Trophoblast cell (in vitro differentiated cells and primary cell): ENCODE results near the gene SPRR2G.
"Not testable (repeated sequence)": the region's sequence is repeated elsewhere in the genome, so short reads cannot be mapped to it uniquely, and the experiment has no call there.

Source experiments
- DNase-seq, 2 donors: peaks; one replicate each; pipeline ENCODE4 v3.0.0-alpha.2; 2016
- H2AFZ ChIP-seq: 2 replicates; pipeline ENCODE4 v1.6.1; 2013; ENCODE audit warnings: low read length, moderate library complexity, mild to moderate bottlenecking; ENCODE audit not compliant: insufficient read depth, poor library complexity
- H2AK5ac ChIP-seq: 2 replicates; pipeline ENCODE4 v1.6.1; 2013; ENCODE audit warnings: mild to moderate bottlenecking, low read length
- H2BK120ac ChIP-seq: 2 replicates; pipeline ENCODE4 v1.6.1; 2013; ENCODE audit warnings: low read length, mild to moderate bottlenecking, moderate library complexity; ENCODE audit not compliant: insufficient read depth, poor library complexity
- H2BK12ac ChIP-seq: 2 replicates; pipeline ENCODE4 v1.6.1; 2013; ENCODE audit warnings: mild to moderate bottlenecking, low read length, moderate library complexity
- H2BK5ac ChIP-seq: 2 replicates; pipeline ENCODE4 v1.6.1; 2013; ENCODE audit warnings: low read length, low read depth, moderate library complexity, mild to moderate bottlenecking; ENCODE audit not compliant: poor library complexity
- H3K14ac ChIP-seq: 2 replicates; pipeline ENCODE4 v1.6.1; 2013; ENCODE audit warnings: mild to moderate bottlenecking, low read length
- H3K18ac ChIP-seq: 2 replicates; pipeline ENCODE4 v1.6.1; 2013; ENCODE audit warnings: mild to moderate bottlenecking, low read length
- H3K23ac ChIP-seq: 2 replicates; pipeline ENCODE4 v1.6.1; 2013; ENCODE audit warnings: low read length
- H3K27ac ChIP-seq: 2 replicates; pipeline ENCODE4 v1.5.1; 2013; ENCODE audit warnings: low read depth, mild to moderate bottlenecking, inconsistent platforms, low read length, moderate library complexity
- H3K27me3 ChIP-seq: 2 replicates; pipeline ENCODE4 v1.6.1; 2013; ENCODE audit warnings: inconsistent platforms, mild to moderate bottlenecking, low read length, moderate library complexity; ENCODE audit not compliant: insufficient read depth
- H3K36me3 ChIP-seq, 2 experiments: 1 replicate in 1 of 2; 2 replicates in 1 of 2; pipeline ENCODE4 v1.6.1; 2013; ENCODE audit warnings: low read length in 2 of 2, mild to moderate bottlenecking in 2 of 2, moderate library complexity in 1 of 2; ENCODE audit not compliant: insufficient read depth in 2 of 2, control insufficient read depth in 1 of 2
- H3K4ac ChIP-seq: 2 replicates; pipeline ENCODE4 v1.6.1; 2013; ENCODE audit warnings: low read depth, mild to moderate bottlenecking, low read length, moderate library complexity
- H3K4me1 ChIP-seq, 2 experiments: 1 replicate in 1 of 2; 2 replicates in 1 of 2; pipeline ENCODE4 v1.6.1; 2013; ENCODE audit warnings: low read length in 2 of 2, mild to moderate bottlenecking in 2 of 2, moderate library complexity in 1 of 2; ENCODE audit not compliant: insufficient read depth in 2 of 2, control insufficient read depth in 1 of 2
- H3K4me2 ChIP-seq: 2 replicates; pipeline ENCODE4 v1.6.1; 2013; ENCODE audit warnings: inconsistent platforms, mild to moderate bottlenecking, low read length, moderate library complexity
- H3K4me3 ChIP-seq: 2 replicates; pipeline ENCODE4 v1.5.1; 2013; ENCODE audit warnings: mild to moderate bottlenecking, low read depth, low read length, inconsistent platforms
- H3K79me1 ChIP-seq: one replicate; pipeline ENCODE4 v1.6.1; 2013; ENCODE audit warnings: low read length
- H3K79me2 ChIP-seq: 2 replicates; pipeline ENCODE4 v1.6.1; 2013; ENCODE audit warnings: low read length, mild to moderate bottlenecking; ENCODE audit not compliant: control insufficient read depth, insufficient read depth, poor library complexity
- H3K9ac ChIP-seq: 2 replicates; pipeline ENCODE4 v1.6.1; 2013; ENCODE audit warnings: mild to moderate bottlenecking, low read length
- H3K9me3 ChIP-seq: 2 replicates; pipeline ENCODE4 v1.6.1; 2013; ENCODE audit warnings: low read depth, mild to moderate bottlenecking, control low read depth, inconsistent platforms, low read length; ENCODE audit not compliant: insufficient read depth
- H4K12ac ChIP-seq: 2 replicates; pipeline ENCODE4 v1.6.1; 2013; ENCODE audit warnings: low read depth, mild to moderate bottlenecking, low read length, moderate library complexity
- H4K8ac ChIP-seq: 2 replicates; pipeline ENCODE4 v1.6.1; 2013; ENCODE audit warnings: low read depth, mild to moderate bottlenecking, low read length, moderate library complexity
- H4K91ac ChIP-seq: one replicate; pipeline ENCODE4 v1.6.1; 2013; ENCODE audit warnings: low read depth, mild to moderate bottlenecking, low read length, moderate library complexity
- WGBS: extraction: QIAGEN DNeasy Blood & Tissue Kit; methylation state at CpG from one replicate; pipeline ENCODE4 v1.1.7; 2013; ENCODE audit warnings: missing lambda C conversion rate; ENCODE audit not compliant: insufficient read length, insufficient coverage; ENCODE audit errors: extremely low coverage; 5-methylcytosine and 5-hydroxymethylcytosine counted together

The SPRR2G gene

DNA sequence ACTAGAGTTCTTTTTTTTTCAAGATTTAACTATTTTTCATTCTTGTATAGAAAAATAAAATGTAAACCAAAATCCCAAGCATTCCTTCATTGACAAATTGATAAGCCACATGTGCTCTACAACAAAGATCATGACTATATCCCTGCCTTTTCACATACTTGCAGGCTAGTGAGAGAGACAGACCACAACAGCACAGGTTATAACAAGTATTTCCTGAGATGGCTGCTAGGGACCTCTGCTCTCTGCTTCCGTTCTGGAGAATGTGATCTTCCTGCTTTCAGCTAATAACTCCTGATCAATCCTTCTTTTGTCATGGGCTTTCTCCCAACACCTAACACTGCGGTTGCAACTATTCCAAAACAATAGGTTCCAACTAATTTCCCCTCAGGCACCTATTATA, 23.4 kb downstream of the SPRR2G start:
- Histone ChIP-seq H2BK120ac (no peak overlapping the region), H3K23ac (no peak overlapping the region), H4K8ac (no peak overlapping the region), H3K27ac (no peak overlapping the region), H3K4me2 (no peak overlapping the region), H3K79me2 (no peaks in the 10 kb centered on the region), H2AK5ac (no peak overlapping the region), H3K4me1 (no peaks in the 10 kb centered on the region), H3K14ac (no peak overlapping the region), H3K18ac (no peak overlapping the region), H3K27me3 (no peaks in the 10 kb centered on the region), H3K4me3 (no peak overlapping the region), H4K91ac (no peak overlapping the region), H3K9me3 (peaks cover 2% of the 10 kb centered on the region), H2AFZ (no peak overlapping the region), H4K12ac (no peak overlapping the region), H3K4ac (no peak overlapping the region), H3K79me1 (peaks cover 3% of the 10 kb centered on the region), H3K36me3 (peaks cover 0 to 2% of the 10 kb centered on the region in 2 experiments), H2BK12ac (no peak overlapping the region), H2BK5ac (no peak overlapping the region), H3K9ac (no peak overlapping the region)
- DNase-seq: no peak
- no CpG with 5 or more reads among the region's 2 CpGs for WGBS

DNA sequence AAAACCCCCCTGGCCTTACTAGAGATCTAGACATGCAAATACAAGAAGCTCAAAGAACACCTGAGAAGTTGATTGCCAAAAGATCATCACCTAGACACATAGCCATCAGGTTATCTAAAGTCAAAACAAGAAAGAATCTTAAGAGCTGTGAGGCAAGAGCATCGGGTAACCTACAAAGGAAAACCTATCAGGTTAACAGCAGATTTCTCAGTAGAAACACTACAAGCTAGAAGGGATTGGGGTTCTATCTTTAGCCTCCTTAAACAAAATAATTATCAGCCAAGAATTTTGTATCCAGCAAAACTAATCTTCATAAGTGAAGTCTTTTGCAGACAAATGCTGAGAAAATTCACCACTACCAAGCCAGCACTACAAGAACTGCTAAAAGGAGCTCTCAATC, 25.2 kb downstream of the SPRR2G start:
- H3K9me3 ChIP-seq: peaks cover 2% of the 10 kb centered on the region
- no peak overlapping the region for H4K91ac ChIP-seq
- H3K79me1 ChIP-seq: peaks cover 3% of the 10 kb centered on the region
- no peak overlapping the region for H3K14ac ChIP-seq
- H3K79me2 ChIP-seq: no peaks in the 10 kb centered on the region
- no peak overlapping the region for H4K12ac ChIP-seq
- H2BK120ac ChIP-seq: no peak overlapping the region
- H3K9ac ChIP-seq: no peak overlapping the region
- H3K4me2 ChIP-seq: no peak overlapping the region
- WGBS: no CpG with 5 or more reads among the region's 1 CpG
- H3K27me3 ChIP-seq: no peaks in the 10 kb centered on the region
- no peak for DNase-seq
- H3K4ac ChIP-seq: no peak overlapping the region
- H3K18ac ChIP-seq: no peak overlapping the region
- no peak overlapping the region for H3K23ac ChIP-seq
- H3K4me3 ChIP-seq: no peak overlapping the region
- no peak overlapping the region for H2BK12ac ChIP-seq
- H4K8ac ChIP-seq: no peak overlapping the region
- no peak overlapping the region for H2AFZ ChIP-seq
- H3K27ac ChIP-seq: no peak overlapping the region
- H2BK5ac ChIP-seq: no peak overlapping the region
- H3K4me1 ChIP-seq: no peaks in the 10 kb centered on the region
- peaks cover 0 to 2% of the 10 kb centered on the region in 2 experiments for H3K36me3 ChIP-seq
- H2AK5ac ChIP-seq: no peak overlapping the region

DNA sequence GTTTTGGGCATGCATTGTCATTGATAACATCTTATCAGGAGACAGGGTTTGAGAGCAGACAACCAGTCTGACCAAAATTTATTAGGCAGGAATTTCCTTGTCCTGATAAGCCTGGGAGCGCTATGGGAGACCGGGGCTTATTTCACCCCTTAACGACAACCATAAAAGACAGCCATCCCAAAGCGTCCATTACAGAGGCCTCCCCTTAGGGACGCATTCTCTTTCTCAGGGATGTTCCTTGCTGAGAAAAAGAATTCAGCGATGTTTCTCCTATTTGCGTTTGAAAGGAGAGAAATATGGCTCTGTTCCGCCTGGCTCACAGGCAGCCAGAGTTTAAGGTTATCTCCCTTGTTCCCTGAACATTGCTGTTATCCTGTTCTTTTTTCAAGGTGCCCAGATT, 26.9 kb downstream of the SPRR2G start:
- not testable (repeated sequence) for H2BK120ac ChIP-seq, H3K27me3 ChIP-seq, H3K9me3 ChIP-seq, H3K4me1 ChIP-seq, H3K4ac ChIP-seq, H3K18ac ChIP-seq, H3K23ac ChIP-seq, H3K9ac ChIP-seq, H2BK5ac ChIP-seq, DNase-seq, H3K79me1 ChIP-seq, H3K14ac ChIP-seq, H3K79me2 ChIP-seq, H4K8ac ChIP-seq, H3K4me2 ChIP-seq, H3K4me3 ChIP-seq, H2AK5ac ChIP-seq, H4K12ac ChIP-seq, H4K91ac ChIP-seq, H2AFZ ChIP-seq, H3K36me3 ChIP-seq
- no CpG with 5 or more reads among the region's 8 CpGs for WGBS
- H2BK12ac ChIP-seq: peak overlapping the region; percentile 36
- H3K27ac ChIP-seq: peak overlapping the region; percentile 4

DNA sequence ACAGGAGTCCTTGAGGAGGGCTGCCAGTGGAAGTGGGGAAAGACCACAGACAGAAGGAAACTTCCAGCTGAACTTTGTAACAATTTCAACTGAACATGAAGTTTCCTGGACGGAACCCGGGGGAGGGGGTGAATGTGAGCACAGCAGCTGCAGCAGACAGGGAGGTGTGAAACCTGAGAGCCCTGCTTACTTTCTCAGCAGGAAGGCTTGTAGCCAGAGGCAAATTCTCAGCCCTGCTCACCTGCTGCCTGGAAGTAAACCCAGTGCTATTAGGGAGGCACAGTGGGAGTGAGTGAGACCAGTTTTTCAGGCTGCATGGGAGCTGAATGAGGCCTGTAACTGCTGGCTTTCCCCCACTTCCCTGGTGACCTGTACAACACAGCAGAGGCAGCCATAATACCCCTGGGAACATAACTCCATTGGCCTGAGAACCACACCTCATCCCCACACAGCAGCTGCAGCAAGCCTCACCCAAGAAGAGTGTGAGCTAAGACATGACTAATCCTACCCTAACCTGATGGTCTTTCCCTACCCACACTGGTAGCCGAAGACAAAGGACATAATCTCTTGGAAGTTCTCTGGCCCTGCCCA, 27.8 kb downstream of the SPRR2G start:
- WGBS: no CpG with 5 or more reads among the region's 3 CpGs
- Histone ChIP-seq H3K27ac (peak overlapping the region; percentile 77), H2BK5ac (no peak overlapping the region), H2AFZ (no peak overlapping the region), H3K79me1 (peaks cover 3% of the 10 kb centered on the region), H3K14ac (no peak overlapping the region), H3K18ac (no peak overlapping the region), H4K91ac (no peak overlapping the region), H3K9ac (no peak overlapping the region), H3K9me3 (peaks cover 2% of the 10 kb centered on the region), H3K4me3 (no peak overlapping the region), H2BK120ac (peak overlapping the region; percentile 1), H2AK5ac (no peak overlapping the region), H3K4ac (no peak overlapping the region), H3K4me2 (peak overlapping the region; percentile 45), H3K36me3 (peaks cover 0 to 2% of the 10 kb centered on the region in 2 experiments), H4K12ac (no peak overlapping the region), H4K8ac (peak overlapping the region; percentile 2), H3K79me2 (no peaks in the 10 kb centered on the region), H3K23ac (no peak overlapping the region), H3K4me1 (no peaks in the 10 kb centered on the region), H3K27me3 (no peaks in the 10 kb centered on the region), H2BK12ac (peak overlapping the region; percentile 3)
- DNase-seq: peak; percentile 99
